IMR-90 (cell line): ENCODE results near the gene DTX1. TPM values are rescaled to one million over a fixed set of nuclear protein-coding genes. Genes with fewer than 3 reads are reported as not detected.

Experiments used
- ATAC-seq: fragments of 200-7000 bp; cut with Tn5 transposase; 2 replicates; pipeline ENCODE4 v1.9.1; 2020; ENCODE audit warnings: low read depth, mild to moderate bottlenecking, moderate library complexity
- BruUV-seq: library from RNA; stranded (reverse); fragments of 400-500 nt; replicated peaks from 2 replicates; lab custom pipeline; 2021; lab: Mats Ljungman, UMichigan
- CTCF ChIA-PET: fragments of 300-600 bp; formaldehyde crosslinking; extraction: SDS; loops from one replicate; lab custom pipeline; 2021; ENCODE audit warnings: antibody characterized with exemption; lab: Yijun Ruan, JAX
- POLR2A ChIA-PET: fragments of 300-600 bp; sonication (Branson Sonifier 250); formaldehyde crosslinking; loops from one replicate; lab custom pipeline; 2022; ENCODE audit warnings: antibody characterized with exemption; ENCODE audit not compliant: unreplicated experiment; lab: Charles Lee
- DNase-seq: peaks from one replicate; pipeline ENCODE4 v3.0.0; 2013
- H2AFZ ChIP-seq: replicated peaks from 2 replicates; pipeline ENCODE3; 2013; ENCODE audit warnings: low read length, mild to moderate bottlenecking; ENCODE audit not compliant: poor library complexity
- H2AK5ac ChIP-seq: 2 replicates; pipeline ENCODE4 v1.6.1; 2013; ENCODE audit warnings: low read depth, low read length, inconsistent platforms
- H2AK9ac ChIP-seq: replicated peaks from 2 replicates; pipeline ENCODE3; 2013; ENCODE audit warnings: mild to moderate bottlenecking, low read depth, low read length, moderate library complexity; ENCODE audit not compliant: poor library complexity
- H2BK120ac ChIP-seq: 2 replicates; pipeline ENCODE4 v1.6.1; 2013; ENCODE audit warnings: low read depth, low read length, inconsistent platforms
- H2BK15ac ChIP-seq: 3 replicates; pipeline ENCODE4 v1.6.1; 2013; ENCODE audit warnings: low read depth, low read length, inconsistent platforms
- H2BK20ac ChIP-seq: 2 replicates; pipeline ENCODE4 v1.6.1; 2013; ENCODE audit warnings: low read depth, mild to moderate bottlenecking, inconsistent platforms, low read length, moderate library complexity
- H2BK5ac ChIP-seq: 2 replicates; pipeline ENCODE4 v1.6.1; 2013; ENCODE audit warnings: mild to moderate bottlenecking, low read depth, low read length, inconsistent platforms; ENCODE audit not compliant: poor library complexity, severe bottlenecking
- H3K14ac ChIP-seq: replicated peaks from 2 replicates; pipeline ENCODE4 v1.6.1; 2013; ENCODE audit warnings: low read depth, low read length, inconsistent platforms
- H3K18ac ChIP-seq: 2 replicates; pipeline ENCODE4 v1.6.1; 2013; ENCODE audit warnings: low read depth, low read length, control low read depth
- H3K23ac ChIP-seq: 2 replicates; pipeline ENCODE4 v1.6.1; 2013; ENCODE audit warnings: low read depth, low read length, inconsistent platforms
- H3K27ac ChIP-seq: 2 replicates; pipeline ENCODE4 v1.5.1; 2013; ENCODE audit warnings: mild to moderate bottlenecking, control low read depth, low read length; ENCODE audit not compliant: insufficient read depth
- H3K27me3 ChIP-seq: 2 replicates; pipeline ENCODE4 v1.6.1; 2013; ENCODE audit warnings: low read length; ENCODE audit not compliant: control insufficient read depth, insufficient read depth
- H3K36me3 ChIP-seq: 2 replicates; pipeline ENCODE4 v1.6.1; 2013; ENCODE audit warnings: low read length, mixed read lengths; ENCODE audit not compliant: control insufficient read depth, insufficient read depth
- H3K4ac ChIP-seq: 2 replicates; pipeline ENCODE4 v1.6.1; 2013; ENCODE audit warnings: low read depth, low read length, inconsistent platforms
- H3K4me1 ChIP-seq: 2 replicates; pipeline ENCODE4 v1.6.1; 2013; ENCODE audit warnings: low read length, mixed read lengths; ENCODE audit not compliant: control insufficient read depth, insufficient read depth
- H3K4me2 ChIP-seq: 2 replicates; pipeline ENCODE4 v1.6.1; 2013; ENCODE audit warnings: low read depth, mild to moderate bottlenecking, control low read depth, low read length, moderate library complexity
- H3K4me3 ChIP-seq: 2 replicates; pipeline ENCODE4 v1.5.1; 2013; ENCODE audit warnings: low read depth, mild to moderate bottlenecking, control low read depth, low read length, moderate library complexity; ENCODE audit not compliant: insufficient read depth
- H3K56ac ChIP-seq: 2 replicates; pipeline ENCODE4 v1.6.1; 2013; ENCODE audit warnings: low read length, inconsistent platforms; ENCODE audit not compliant: insufficient read depth; ENCODE audit errors: extremely low read depth
- H3K79me1 ChIP-seq, 2 experiments: 2 replicates each; pipeline ENCODE4 v1.6.1; 2013; ENCODE audit warnings: low read length in 2 of 2, inconsistent platforms in 1 of 2, low read depth in 1 of 2
- H3K9ac ChIP-seq: 2 replicates; pipeline ENCODE4 v1.6.1; 2013; ENCODE audit warnings: low read depth, low read length, control low read depth
- H3K9me1 ChIP-seq: 2 replicates; pipeline ENCODE4 v1.6.1; 2013; ENCODE audit warnings: low read length, inconsistent platforms; ENCODE audit not compliant: insufficient read depth
- H3K9me3 ChIP-seq: 2 replicates; pipeline ENCODE4 v1.6.1; 2013; ENCODE audit warnings: low read length; ENCODE audit not compliant: control insufficient read depth, insufficient read depth
- H4K20me1 ChIP-seq: 2 replicates; pipeline ENCODE4 v1.6.1; 2013; ENCODE audit warnings: low read length, inconsistent platforms; ENCODE audit not compliant: insufficient read depth
- H4K5ac ChIP-seq: 2 replicates; pipeline ENCODE4 v1.6.1; 2013; ENCODE audit warnings: mild to moderate bottlenecking, low read depth, low read length, control low read depth
- H4K8ac ChIP-seq, 2 experiments: 2 replicates each; pipeline ENCODE4 v1.6.1; 2013; ENCODE audit warnings: low read depth in 2 of 2, low read length in 2 of 2, control low read depth in 1 of 2, inconsistent platforms in 1 of 2
- H4K91ac ChIP-seq: 2 replicates; pipeline ENCODE4 v1.6.1; 2013; ENCODE audit warnings: low read depth, low read length, inconsistent platforms; ENCODE audit not compliant: insufficient read depth
- BHLHE40 ChIP-seq: fragments of 150-350 bp; IDR thresholded peaks from 2 replicates; pipeline ENCODE4 v1.6.1; 2016; ENCODE audit warnings: mild to moderate bottlenecking, low read depth, low read length
- CEBPB ChIP-seq: IDR thresholded peaks from 2 replicates; pipeline ENCODE4 v1.6.1; 2012; ENCODE audit warnings: low read depth, low read length, improper control_type of control experiment
- CHD1 ChIP-seq: IDR thresholded peaks from 2 replicates; pipeline ENCODE4 v1.6.1; 2012; ENCODE audit warnings: low read depth, low read length, improper control_type of control experiment
- ELK1 ChIP-seq: fragments of 150-350 bp; IDR thresholded peaks from 2 replicates; pipeline ENCODE4 v1.6.1; 2016; ENCODE audit warnings: low read depth, mild to moderate bottlenecking, low read length, moderate library complexity, borderline replicate concordance
- FOS ChIP-seq: fragments of 150-350 bp; IDR thresholded peaks from 2 replicates; pipeline ENCODE4 v1.6.1; 2016; ENCODE audit warnings: low read depth, low read length
- MAFK ChIP-seq: IDR thresholded peaks from 2 replicates; pipeline ENCODE4 v1.6.1; 2012; ENCODE audit warnings: low read depth, low read length, improper control_type of control experiment
- MAZ ChIP-seq: IDR thresholded peaks from 2 replicates; pipeline ENCODE4 v1.6.1; 2012; ENCODE audit warnings: low read depth, mild to moderate bottlenecking, low read length, improper control_type of control experiment, moderate library complexity, borderline replicate concordance
- MXI1 ChIP-seq: IDR thresholded peaks from 2 replicates; pipeline ENCODE4 v1.6.1; 2012; ENCODE audit warnings: low read depth, mild to moderate bottlenecking, low read length, moderate library complexity, borderline replicate concordance
- POLR2A ChIP-seq: IDR thresholded peaks from 2 replicates; pipeline ENCODE4 v1.6.1; 2012; ENCODE audit warnings: mild to moderate bottlenecking, low read depth, low read length
- RCOR1 ChIP-seq: IDR thresholded peaks from 2 replicates; pipeline ENCODE4 v1.6.1; 2012; ENCODE audit warnings: mild to moderate bottlenecking, low read length, improper control_type of control experiment; ENCODE audit not compliant: insufficient replicate concordance
- RFX5 ChIP-seq: IDR thresholded peaks from 2 replicates; pipeline ENCODE4 v1.8.0; 2012; ENCODE audit warnings: low read depth, mild to moderate bottlenecking, low read length, moderate library complexity
- SMC3 ChIP-seq: fragments of 150-350 bp; IDR thresholded peaks from 2 replicates; pipeline ENCODE4 v1.6.1; 2016; ENCODE audit warnings: low read depth, mild to moderate bottlenecking, antibody characterized with exemption, low read length, moderate library complexity
- USF2 ChIP-seq: fragments of 150-350 bp; IDR thresholded peaks from 2 replicates; pipeline ENCODE4 v1.6.1; 2017; ENCODE audit warnings: mild to moderate bottlenecking, antibody characterized with exemption, low read length, low read depth
- WGBS, 2 experiments: methylation state at CpG; one replicate each; pipeline versions ENCODE4 v1.1.5 to v1.1.7; 2013; ENCODE audit warnings: missing lambda C conversion rate in 2 of 2; ENCODE audit not compliant: insufficient read length in 1 of 2; ENCODE audit errors: extremely low coverage in 2 of 2; 5-methylcytosine and 5-hydroxymethylcytosine counted together
- dilution Hi-C: fragments of 300-500 bp; cut with HindIII; formaldehyde crosslinking; loops from one replicate; pipeline ENCODE4 v1.14.3; 2018; ENCODE audit warnings: low sequenced_read_pairs; ENCODE audit not compliant: unreplicated experiment
- in situ Hi-C: fragments of 300-500 bp; cut with MboI; formaldehyde crosslinking; loops from 3 replicates; pipeline ENCODE4 v1.14.3; 2019; ENCODE audit warnings: low sequenced_read_pairs, inconsistent platforms, mixed read lengths
- intact Hi-C: fragments of 100-400 bp; cut with micrococcal nuclease; formaldehyde crosslinking; loops from 2 replicates; pipeline ENCODE4 v1.10.0; 2022
- polyA plus RNA-seq, 3 experiments: library from polyadenylated mRNA; depleted of rRNA; stranded (reverse); fragments of >200 nt; gene quantifications; 2 replicates each; pipeline ENCODE4 v1.2.3, GENCODE V29; 2012; ENCODE audit warnings: low replicate concordance in 1 of 3
- total RNA-seq: library from RNA; depleted of rRNA; stranded (reverse); fragments of >200 nt; gene quantifications from 2 replicates; pipeline ENCODE4 v1.2.3, GENCODE V29; 2012

Gene DTX1
- total and polyA plus RNA-seq, 2 of the 4 experiments (the other 2 are of a cell fraction), result not detected

- no peak for DNase-seq
- no peak overlapping the region for H2BK15ac ChIP-seq
- H3K79me1 ChIP-seq, result no peaks in the 10 kb centered on the region
- no peak overlapping the region for H3K4ac ChIP-seq
- dilution Hi-C loops, result no loop called here
- in situ Hi-C loops, result no loop called here
- no peaks in the 10 kb centered on the region for H4K20me1 ChIP-seq
- H3K23ac ChIP-seq, result no peak overlapping the region
- no TSS peak for BruUV-seq
- H2AFZ ChIP-seq, result no peak overlapping the region
- no peak overlapping the region for H3K56ac ChIP-seq
- ChIA-PET CTCF (no interaction called here), POLR2A (no interaction called here)
- no peak overlapping the region for H3K18ac ChIP-seq
- H3K9me3 ChIP-seq, result no peaks in the 10 kb centered on the region
- no peak overlapping the region for H3K4me3 ChIP-seq
- no peak overlapping the region for H3K4me2 ChIP-seq
- no peak overlapping the region for H4K5ac ChIP-seq
- no peak overlapping the region for H4K91ac ChIP-seq
- no peak overlapping the region for H2BK120ac ChIP-seq
- no peak overlapping the region for H2BK5ac ChIP-seq
- TF ChIP-seq MXI1 (no peak), RCOR1 (no peak), CHD1 (no peak), SMC3 (no peak), POLR2A (no peak), MAZ (no peak), ELK1 (no peak), BHLHE40 (no peak), USF2 (no peak), FOS (no peak), MAFK (no peak), CEBPB (no peak), RFX5 (no peak)
- intact Hi-C loops, result no loop called here
- H2AK5ac ChIP-seq, result no peak overlapping the region
- no peak for ATAC-seq
- H3K36me3 ChIP-seq, result no peaks in the 10 kb centered on the region
- H3K9me1 ChIP-seq, result 0 out of 2 replicates have a peak, but pooled peaks cover 3% of the 10 kb centered on the region
- no peak overlapping the region for H2AK9ac ChIP-seq
- H4K8ac ChIP-seq, result no peak overlapping the region
- no peaks in the 10 kb centered on the region for H3K4me1 ChIP-seq
- WGBS, 2 experiments, result no CpG with 5 or more reads among the region's 7 CpGs
- H3K27ac ChIP-seq, result no peak overlapping the region
- H3K14ac ChIP-seq, result no peak overlapping the region
- H3K27me3 ChIP-seq, result no peaks in the 10 kb centered on the region; the same call in 1 of the 2 replicates
- no peak overlapping the region for H2BK20ac ChIP-seq
- no peak overlapping the region for H3K9ac ChIP-seq
Observed at GRCh38 chr12:113041560-113041959, 15.0 kb upstream of the DTX1 start.
